ENCODE results near the gene BDKRB2. TPM values are rescaled to one million over a fixed set of nuclear protein-coding genes. Genes with fewer than 3 reads are reported as not detected.

BDKRB2 gene
- total and polyA plus RNA-seq, 2 of the 8 experiments (the other 6 are each of a cell fraction or from before 2014, with no cell fraction given) = 0.13 to 0.21 TPM

DNA sequence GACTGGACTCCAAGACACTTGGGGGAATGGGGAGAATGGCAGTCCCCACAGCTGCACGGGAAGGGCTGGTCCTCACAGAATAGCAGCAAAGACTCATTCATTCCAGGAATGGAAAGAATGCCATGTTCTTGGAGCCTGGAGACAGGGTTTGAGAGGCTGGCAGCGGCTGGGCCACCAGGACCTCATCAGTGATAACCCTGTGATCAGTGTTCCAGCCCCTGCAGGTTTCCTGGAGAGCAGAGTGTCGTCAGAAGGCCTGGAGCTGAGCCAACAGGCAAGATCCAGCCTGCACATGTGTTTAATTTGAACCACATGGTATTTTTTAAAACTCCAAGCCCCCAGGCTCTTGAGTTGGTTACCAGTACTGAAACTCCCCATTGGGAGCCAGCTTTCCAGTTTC, 62.7 kb downstream of the BDKRB2 start (continued):
- TF ChIP-seq SIX5 (IDR thresholded peaks at IDR 0.05; ENCODE audit: low read depth, low read length) = no peak
- no peak for TF ChIP-seq YY1 (IDR thresholded peaks at IDR 0.05; ENCODE audit: low read depth, low read length)

Measured in H1 (cell line).